Measurements from ENCODE around the gene C19orf33. TPM values are rescaled to one million over a fixed set of nuclear protein-coding genes. Genes with fewer than 3 reads are reported as not detected.

C19orf33 gene
- total and polyA plus RNA-seq, 12 donors = 0.88 to 46.2 (median 3.2) TPM; not detected in 3

GRCh38 chr19:38317104-38317612 is 13.1 kb downstream of the C19orf33 start:
- Histone ChIP-seq H3K9me3 (replicated peaks in 1 of 3) (no peaks in the 10 kb centered on the region), H3K36me3 (replicated peaks in 1 of 2) (no peaks in the 10 kb centered on the region), H3K27ac (peak overlapping the region in 3 of 5 donors; percentile 11 to 88 (median 81)), H3K27me3 (no peaks in the 10 kb centered on the region), H3K4me1 (replicated peaks in 1 of 2) (peaks cover 34 to 38% of the 10 kb centered on the region in 2 donors), H3K4me3 (peak overlapping the region in 1 of 4 donors; percentile 60)
- intact Hi-C loops (cut with DNase I) = no loop called here
- DNase-seq = peak in 2 of 7 donors; percentile 11 to 28
- TF ChIP-seq POLR2A (IDR thresholded peaks at IDR 0.05) (no peak), CTCF (IDR thresholded peaks at IDR 0.05) (no peak)
- 50 to 73% (median 65%) methylated on average over 11 of the region's 11 CpGs for WGBS, 4 donors

- DNase-seq = peak in 1 of 7 donors; percentile 24
- intact Hi-C loops (cut with DNase I) = no loop called here
- peaks cover 34 to 41% of the 10 kb centered on the region in 2 donors for H3K4me1 ChIP-seq (replicated peaks in 1 of 2)
- peak overlapping the region in 2 of 5 donors; percentile 34 to 73 for H3K27ac ChIP-seq
- 40 to 59% (median 50%) methylated on average over 4 to 6 of the region's 6 CpGs for WGBS, 4 donors
- H3K9me3 ChIP-seq (replicated peaks in 1 of 3) = no peaks in the 10 kb centered on the region
- TF ChIP-seq CTCF (IDR thresholded peaks at IDR 0.05) = no peak
- TF ChIP-seq POLR2A (IDR thresholded peaks at IDR 0.05) = no peak
- H3K27me3 ChIP-seq = no peaks in the 10 kb centered on the region
- H3K36me3 ChIP-seq (replicated peaks in 1 of 2) = no peaks in the 10 kb centered on the region
- H3K4me3 ChIP-seq = no peak overlapping the region
Observed at GRCh38 chr19:38318660-38319059, 14.6 kb downstream of the C19orf33 start.

GRCh38 chr19:38319421-38320258 is 15.6 kb downstream of the C19orf33 start, which contains the start of gene KCNK6:
Gene KCNK6 (plus strand): TSS chr19:38319845. CDS start chr19:38319951, 106 bp downstream.
- 4 to 6% (median 4%) methylated on average over 18 to 76 of the region's 76 CpGs for WGBS, 4 donors

More at GRCh38 chr19:38319421-38320258, 15.6 kb downstream of the C19orf33 start, which contains the start of gene KCNK6:
- TF ChIP-seq POLR2A (IDR thresholded peaks at IDR 0.05) = peak in 1 of 2 donors; percentile 9
- TF ChIP-seq CTCF (IDR thresholded peaks at IDR 0.05) = no peak
- Histone ChIP-seq H3K9me3 (replicated peaks in 1 of 3) (no peaks in the 10 kb centered on the region), H3K27ac (peak within 1 kb of the TSS in 4 of 5 donors; percentile 48 to 84 (median 64)), H3K27me3 (no peaks in the 10 kb centered on the region), H3K4me3 (peak within 1 kb of the TSS in 3 of 4 donors; percentile 25 to 66 (median 62)), H3K36me3 (replicated peaks in 1 of 2) (no peaks in the 10 kb centered on the region), H3K4me1 (replicated peaks in 1 of 2) (peaks cover 34 to 41% of the 10 kb centered on the region in 2 donors)
- peak in 3 of 7 donors; percentile 31 to 51 (median 37) for DNase-seq
- intact Hi-C loops (cut with DNase I) = loop anchor here (5.0 to 10.0 kb wide), 2 partner anchors 77 to 415 kb away; partner anchors contain the start of genes SIPA1L3 (in 1 of the 2) and WDR87 (in 1 of the 2)

Data from adrenal gland (tissue), 12 donors.